NT2/D1 (cell line): ENCODE results near the gene THSD7A.

Experiments
- SUZ12 ChIP-seq: IDR thresholded peaks from 2 replicates; pipeline ENCODE4 v1.6.1; 2011; ENCODE audit not compliant: insufficient read length, insufficient read depth; ENCODE audit errors: extremely low read depth
- ZNF274 ChIP-seq: IDR thresholded peaks from 2 replicates; pipeline ENCODE4 v1.6.1; 2011; ENCODE audit warnings: mild to moderate bottlenecking, low read depth, low read length

- TF ChIP-seq SUZ12, result no peak
- TF ChIP-seq ZNF274, result no peak
Measured at GRCh38 chr7:11604505-11604904, 227.5 kb downstream of the THSD7A start.
